UCSD-AML1 (cell line): ENCODE data around the gene CSTPP1.
"Not testable (repeated sequence)": the region's sequence is repeated elsewhere in the genome, so short reads cannot be mapped to it uniquely, and the experiment has no call there.

Source experiments
- DNase-seq: peaks from one replicate; lab custom pipeline; 2025; ENCODE audit not compliant: unreplicated experiment; lab: John Stamatoyannopoulos, UW

CSTPP1 gene

DNA sequence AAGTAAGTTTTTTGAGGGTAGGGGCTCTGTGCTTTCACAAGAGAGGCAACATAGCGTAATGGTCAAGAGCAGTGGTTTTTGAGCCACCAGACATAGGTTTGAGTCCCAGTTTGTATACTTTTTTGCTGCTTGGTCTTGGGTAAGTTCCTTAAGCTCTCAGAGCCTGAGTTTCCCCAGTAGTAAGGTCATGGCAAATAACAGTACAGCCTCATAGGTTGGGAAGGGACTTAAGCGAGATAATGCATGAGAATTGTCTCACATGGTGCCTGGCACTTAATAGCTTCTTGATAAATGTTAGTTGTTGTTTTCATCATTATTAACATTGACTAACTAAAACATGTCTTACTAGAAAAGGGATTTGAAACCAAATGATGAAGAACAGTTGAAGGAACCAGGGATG, 157.0 kb downstream of the CSTPP1 start:
- DNase-seq: no peak

DNA sequence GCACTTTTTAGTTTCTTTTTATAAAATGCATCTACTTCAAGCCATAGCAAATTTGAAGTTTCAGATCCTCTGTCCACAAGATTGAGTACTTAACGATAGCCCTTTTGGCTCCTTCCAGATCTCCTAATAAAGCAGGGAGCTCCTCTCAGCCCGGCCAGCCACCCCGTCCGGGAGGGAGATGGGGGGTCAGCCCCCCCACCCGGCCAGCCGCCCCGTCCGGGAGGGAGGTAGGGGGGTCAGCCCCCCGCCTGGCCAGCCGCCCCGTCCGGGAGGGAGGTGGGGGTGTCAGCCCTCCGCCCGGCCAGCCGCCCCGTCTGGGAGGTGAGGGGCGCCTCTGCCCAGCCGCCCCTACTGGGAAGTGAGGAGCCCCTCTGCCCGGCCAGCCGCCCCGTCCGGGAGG, 160.3 kb downstream of the CSTPP1 start:
- not testable (repeated sequence) for DNase-seq

- not testable (repeated sequence) for DNase-seq
These were observed 161.7 kb downstream of the CSTPP1 start for GRCh38 chr11:47098223-47098622.

GRCh38 chr11:47099214-47099917, 162.8 kb downstream of the CSTPP1 start:
- DNase-seq: no peak

DNA sequence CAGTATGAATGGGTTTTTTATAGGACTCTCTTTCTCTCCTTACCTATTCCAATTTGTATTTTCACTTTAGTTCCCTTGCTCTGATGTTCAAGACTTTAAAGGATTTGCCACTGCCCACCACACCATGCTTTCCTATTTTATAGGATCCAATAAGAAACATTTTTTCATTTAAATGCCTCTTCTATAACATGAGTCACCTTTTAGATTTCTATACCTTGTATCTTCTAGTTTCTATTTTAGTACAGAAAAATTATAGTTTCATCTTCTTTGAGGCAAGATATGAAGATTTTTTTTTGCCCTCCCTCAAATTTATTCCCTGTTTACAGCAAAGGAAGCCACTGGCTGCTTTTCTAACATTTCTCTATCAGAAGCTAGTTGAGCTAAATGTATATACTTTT, 163.4 kb downstream of the CSTPP1 start:
- no peak for DNase-seq

DNA sequence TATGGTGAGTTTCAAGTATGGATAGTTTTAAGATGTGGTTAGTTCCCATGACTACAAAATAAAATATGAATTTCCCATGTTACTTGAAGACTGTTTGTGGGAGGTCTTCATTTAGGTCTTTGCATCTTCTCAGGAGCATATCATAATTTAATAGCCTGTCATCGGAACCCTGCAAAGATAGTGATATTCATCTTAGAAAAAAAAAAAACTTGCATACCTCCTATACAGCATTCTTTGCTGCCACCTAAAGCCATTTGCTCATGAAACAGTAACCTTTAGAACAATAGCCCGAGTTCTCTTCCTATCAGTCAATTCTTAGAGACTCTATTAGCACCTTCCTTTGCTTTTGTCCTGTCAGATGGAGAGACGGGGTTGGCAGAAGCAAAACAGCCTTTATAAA, 164.8 kb downstream of the CSTPP1 start:
- no peak for DNase-seq

- no peak for DNase-seq
These were observed 167.8 kb downstream of the CSTPP1 start for GRCh38 chr11:47104261-47104950.

DNA sequence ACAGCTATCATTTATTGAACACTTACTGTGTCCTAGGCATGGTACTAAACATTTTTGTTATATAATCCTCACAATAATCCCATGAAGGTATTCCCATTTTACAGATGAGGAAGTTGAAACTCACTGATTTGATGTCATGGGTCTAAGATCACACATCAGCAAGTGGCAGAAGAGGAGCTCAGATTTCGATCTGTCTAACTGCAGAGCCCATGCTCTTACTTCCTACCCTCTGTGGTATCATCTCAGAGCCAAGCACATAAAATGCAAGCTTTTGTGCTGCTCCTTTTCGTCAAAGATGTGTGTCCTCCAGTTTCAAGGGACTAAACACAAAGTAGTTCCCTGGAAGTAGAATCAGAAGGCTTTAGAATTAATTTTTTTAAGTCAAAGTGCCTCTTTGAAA, 169.0 kb downstream of the CSTPP1 start:
- no peak for DNase-seq

GRCh38 chr11:47105974-47106373, 169.4 kb downstream of the CSTPP1 start:
- DNase-seq: no peak

- no peak for DNase-seq
These were observed 170.3 kb downstream of the CSTPP1 start for GRCh38 chr11:47106798-47107411.

GRCh38 chr11:47107744-47108143, 171.2 kb downstream of the CSTPP1 start:
- no peak for DNase-seq

DNA sequence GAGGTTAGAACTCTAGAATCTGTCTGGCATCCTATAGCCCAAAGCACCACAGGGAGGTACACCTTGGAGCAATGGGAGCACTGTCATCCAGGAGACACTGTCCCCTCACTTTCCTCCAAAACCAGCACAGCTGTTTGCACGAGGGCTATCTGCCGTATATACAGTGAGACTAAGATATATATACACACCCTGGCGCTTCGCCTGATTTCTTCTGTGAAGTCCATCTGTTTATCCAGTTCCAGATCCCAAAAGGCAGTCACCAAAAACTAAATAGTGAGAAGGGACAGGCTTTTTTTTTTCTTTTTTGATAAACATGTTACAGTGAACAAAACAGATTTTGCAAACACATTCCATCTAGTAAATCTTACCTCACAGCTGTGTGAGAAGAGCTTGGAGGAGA, 171.7 kb downstream of the CSTPP1 start:
- no peak for DNase-seq

DNA sequence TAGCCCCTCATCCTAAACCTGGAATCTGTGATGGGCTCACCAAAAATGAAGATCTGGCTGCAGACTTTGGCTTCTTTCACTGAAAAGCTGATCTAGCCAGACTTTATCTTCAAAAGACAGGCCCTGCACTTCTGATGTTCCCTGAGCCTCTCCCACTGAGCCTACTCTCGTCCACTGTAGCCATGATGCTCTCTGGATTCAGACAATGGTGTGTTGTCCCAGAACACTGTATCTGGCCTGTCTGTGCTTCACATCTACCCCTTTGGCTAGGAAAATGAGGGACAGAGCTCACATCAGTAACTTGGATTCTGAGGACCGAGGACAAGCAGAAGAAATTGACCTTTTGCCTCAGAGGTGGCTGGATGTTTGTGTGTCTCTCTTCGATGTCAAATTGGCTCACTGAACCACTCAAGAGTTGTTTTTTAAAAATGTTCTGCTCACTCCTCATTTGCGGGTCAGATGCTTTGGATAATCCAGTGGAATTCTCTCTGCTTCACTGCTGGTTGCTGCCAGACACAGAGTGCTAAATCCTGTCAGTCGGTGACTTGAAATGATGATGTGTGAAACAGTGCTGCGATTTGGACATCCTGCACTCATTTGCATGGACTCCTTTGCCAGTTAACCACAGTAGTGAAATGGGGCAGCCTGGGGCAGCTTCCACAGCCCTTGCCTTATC, 172.6 kb downstream of the CSTPP1 start:
- DNase-seq: no peak

DNA sequence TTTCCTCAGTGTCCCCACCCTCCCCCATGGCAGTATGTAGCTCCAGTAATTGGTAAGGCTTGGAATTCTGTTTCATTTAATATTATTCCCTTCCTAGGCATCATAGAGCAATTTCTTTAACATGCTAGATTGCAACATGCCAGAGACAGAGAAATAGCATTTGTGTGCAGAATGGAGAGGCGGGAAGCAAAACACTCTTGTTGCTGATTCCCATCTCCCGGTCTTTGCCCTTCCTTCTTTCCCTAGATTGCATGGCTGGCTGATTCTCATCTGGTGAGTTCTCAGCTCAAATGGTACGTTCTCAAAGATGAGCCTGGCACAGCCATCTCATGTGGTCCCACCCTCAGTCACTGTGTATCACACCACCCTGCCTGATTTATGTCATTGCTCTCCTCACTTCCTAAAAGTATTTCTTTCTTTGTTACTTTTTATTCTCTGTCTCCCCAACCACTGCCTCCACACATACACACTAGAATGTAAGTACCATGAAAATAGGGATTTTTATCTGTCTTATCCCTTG, 173.2 kb downstream of the CSTPP1 start:
- no peak for DNase-seq

GRCh38 chr11:47111318-47111804, 174.8 kb downstream of the CSTPP1 start:
- no peak for DNase-seq

- not testable (repeated sequence) for DNase-seq
These were observed 176.4 kb downstream of the CSTPP1 start for GRCh38 chr11:47112941-47113340.

DNA sequence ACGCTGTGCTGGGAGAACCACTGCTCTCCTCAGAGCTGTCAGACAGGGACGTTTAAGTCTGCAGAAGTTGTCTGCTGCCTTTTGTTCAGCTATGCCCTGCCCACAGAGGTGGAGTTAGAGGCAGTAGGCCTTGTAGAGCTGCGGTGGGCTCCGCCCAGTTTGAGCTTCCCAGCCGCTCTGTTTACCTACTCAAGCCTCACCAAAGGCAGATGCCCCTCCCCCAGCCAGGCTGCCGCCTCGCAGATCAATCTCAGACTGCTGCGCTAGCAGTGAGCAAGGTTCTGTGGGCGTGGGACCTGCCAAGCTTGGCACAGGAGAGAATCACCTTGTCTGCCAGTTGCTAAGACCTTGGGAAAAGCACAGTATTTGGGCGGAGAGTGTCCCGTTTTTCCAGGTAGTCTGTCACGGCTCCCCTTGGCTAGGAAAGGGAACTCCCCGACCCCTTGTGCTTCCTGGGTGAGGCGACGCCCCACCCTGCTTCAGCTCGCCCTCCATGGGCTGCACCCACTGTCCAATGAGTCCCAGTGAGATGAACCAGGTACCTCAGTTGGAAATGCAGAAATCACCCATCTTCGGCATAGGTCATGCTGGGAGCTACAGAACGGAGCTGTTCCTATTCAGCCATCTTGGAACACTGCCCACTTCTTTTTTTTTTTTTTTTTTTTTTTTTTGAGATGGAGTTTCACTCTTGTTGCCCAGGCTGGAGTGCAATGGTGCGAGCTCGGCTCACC, 182.6 kb downstream of the CSTPP1 start:
- not testable (repeated sequence) for DNase-seq

- DNase-seq: no peak
These were observed 184.5 kb downstream of the CSTPP1 start for GRCh38 chr11:47121056-47121455.

DNA sequence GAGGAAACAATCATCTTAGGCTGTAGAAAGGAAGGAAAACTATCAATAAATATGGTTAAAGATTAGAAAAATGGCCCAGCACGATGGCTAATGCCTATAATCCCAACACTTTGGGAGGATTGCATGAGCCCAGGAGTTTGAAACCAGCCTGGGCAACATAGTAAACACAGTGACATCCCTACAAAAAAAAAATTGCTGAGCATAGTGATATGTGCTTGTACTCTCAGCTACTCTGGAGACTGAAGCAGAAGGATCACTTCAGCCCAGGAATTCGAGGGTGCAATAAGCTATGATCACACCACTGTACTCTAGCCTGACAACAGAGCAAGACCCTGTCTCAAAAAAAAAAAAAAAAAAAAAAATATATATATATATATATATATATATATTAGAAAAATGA, 185.2 kb downstream of the CSTPP1 start:
- DNase-seq: no peak

DNA sequence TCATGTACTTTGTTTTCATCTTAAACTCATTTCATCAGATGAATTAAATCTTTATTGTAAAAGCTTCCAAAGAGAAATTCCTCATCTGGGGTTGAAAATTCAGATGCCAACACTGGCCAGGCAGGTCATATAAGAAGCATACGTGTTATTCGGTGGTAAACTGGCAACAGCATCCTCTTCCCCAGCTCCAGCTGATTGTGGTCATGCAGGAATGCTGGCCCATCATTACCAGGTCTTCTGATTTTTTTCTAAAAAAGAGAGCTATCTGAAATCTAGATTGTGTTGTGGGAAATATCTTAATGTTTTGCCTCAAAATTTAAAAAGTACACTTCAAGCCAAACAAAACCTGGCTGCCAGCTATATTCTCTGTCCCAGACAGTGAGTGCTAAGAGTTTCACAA, 186.5 kb downstream of the CSTPP1 start:
- DNase-seq: no peak

DNA sequence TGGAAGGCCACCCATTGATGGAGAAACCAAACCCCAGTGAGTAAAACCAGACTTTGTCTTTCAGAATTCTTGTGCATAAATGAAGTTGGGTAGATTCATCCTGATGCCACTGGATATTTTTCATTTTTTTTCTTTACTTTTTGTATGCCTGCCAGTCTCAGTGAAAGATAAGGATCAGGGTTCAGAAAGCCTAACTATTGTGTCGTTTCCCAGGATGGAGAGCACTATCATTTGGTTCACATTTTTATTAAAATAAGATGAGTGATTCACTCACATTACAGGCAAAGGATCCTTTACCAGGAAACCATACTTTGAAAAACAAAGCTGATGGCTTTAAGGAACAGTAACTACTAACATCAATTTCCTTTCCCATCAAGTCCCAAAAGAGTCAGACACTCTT, 188.1 kb downstream of the CSTPP1 start:
- no peak for DNase-seq
